HepG2 (cell line): ENCODE results near the gene RPL18. TPM values are rescaled to one million over a fixed set of nuclear protein-coding genes. Genes with fewer than 3 reads are reported as not detected.

Experiments used
- DNMT3B ChIP-seq: conservative IDR thresholded peaks from 2 replicates; pipeline ENCODE4 v1.6.1; 2016; ENCODE audit warnings: missing biosample characterization, control low read depth
- ELF1 ChIP-seq: sonication (generic); formaldehyde crosslinking; IDR thresholded peaks from 2 replicates; pipeline ENCODE4 v1.4.0; 2020; ENCODE audit warnings: missing genetic modification reagents
- HDAC1 ChIP-seq: sonication (generic); formaldehyde crosslinking; IDR thresholded peaks from 2 replicates; pipeline ENCODE4 v1.5.1; 2020; ENCODE audit warnings: mild to moderate bottlenecking, missing genetic modification reagents
- PCBP1 ChIP-seq: fragments of 200-400 bp; formaldehyde crosslinking; IDR thresholded peaks from 2 replicates; pipeline ENCODE4 v1.6.1; 2017; ENCODE audit warnings: mild to moderate bottlenecking, low read depth, low read length, borderline replicate concordance
- SAFB2 ChIP-seq: sonication (generic); formaldehyde crosslinking; IDR thresholded peaks from 2 replicates; pipeline ENCODE4 v1.5.1; 2020; ENCODE audit warnings: missing genetic modification reagents, low read depth, mild to moderate bottlenecking, borderline replicate concordance
- SALL2 ChIP-seq: sonication (generic); formaldehyde crosslinking; IDR thresholded peaks from 2 replicates; pipeline ENCODE4 v1.8.1; 2023; ENCODE audit warnings: mild to moderate bottlenecking, missing genetic modification reagents, inconsistent platforms
- SAP130 ChIP-seq: IDR thresholded peaks from 2 replicates; pipeline ENCODE4 v1.6.1; 2016; ENCODE audit warnings: low read depth
- SIN3A ChIP-seq: IDR thresholded peaks from 2 replicates; pipeline ENCODE4 v1.6.1; 2011; ENCODE audit warnings: low read depth, mild to moderate bottlenecking, control low read depth, low read length, borderline replicate concordance
- SKI ChIP-seq: fragments of 450-650 bp; IDR thresholded peaks from one replicate; pipeline ENCODE4 v1.6.1; 2018; ENCODE audit warnings: mild to moderate bottlenecking; ENCODE audit not compliant: partially characterized antibody
- YY1 ChIP-seq: IDR thresholded peaks from 2 replicates; pipeline ENCODE4 v1.6.1; 2011; ENCODE audit warnings: low read length, low read depth, moderate library complexity, mild to moderate bottlenecking; ENCODE audit not compliant: insufficient read depth, insufficient replicate concordance
- ZFP41 ChIP-seq: sonication (generic); formaldehyde crosslinking; IDR thresholded peaks from 2 replicates; pipeline ENCODE4 v1.4.0; 2020; ENCODE audit warnings: mild to moderate bottlenecking, missing genetic modification reagents, borderline replicate concordance
- ZNF549 ChIP-seq: sonication (generic); formaldehyde crosslinking; IDR thresholded peaks from 2 replicates; pipeline ENCODE4 v1.5.0; 2020; ENCODE audit warnings: missing genetic modification reagents
- ZNF790 ChIP-seq: sonication (generic); formaldehyde crosslinking; IDR thresholded peaks from 2 replicates; pipeline ENCODE4 v1.8.0; 2022; ENCODE audit warnings: missing genetic modification reagents, mild to moderate bottlenecking, borderline replicate concordance
- ZSCAN29 ChIP-seq: sonication (generic); formaldehyde crosslinking; conservative IDR thresholded peaks from 2 replicates; pipeline ENCODE4 v1.4.0; 2020; ENCODE audit warnings: mild to moderate bottlenecking, missing genetic modification reagents
- polyA plus RNA-seq, 8 experiments: library from polyadenylated mRNA; depleted of rRNA in 3 of 8; stranded (reverse) in 7 of 8; unstranded in 1 of 8; fragments of >200 nt; fragmentation: Illumina TruSeq in 4 of 8; extraction: Trizol in 4 of 8; gene quantifications; 2 replicates each; pipeline versions ENCODE4 v1.2.1 to v1.2.3, GENCODE V29; 2011 to 2016; ENCODE audit warnings: low read depth in 4 of 8, missing spikeins in 1 of 8, mixed read lengths in 1 of 8; ENCODE audit not compliant: insufficient read depth in 1 of 8
- total RNA-seq, 5 experiments: library from RNA; depleted of rRNA; stranded (reverse); fragments of >200 nt; fragmentation: Illumina TruSeq; extraction: Trizol; gene quantifications; 2 replicates each; pipeline ENCODE4 v1.2.3, GENCODE V29; 2016; ENCODE audit warnings: low read depth in 1 of 5
- TF ChIP-seq, protein P1 (sequence below): sonication (generic); formaldehyde crosslinking; IDR thresholded peaks from 2 replicates; pipeline ENCODE4 v1.4.0; 2020; ENCODE audit warnings: mild to moderate bottlenecking, missing genetic modification reagents
- TF ChIP-seq, protein P2 (sequence below): IDR thresholded peaks from 2 replicates; pipeline ENCODE4 v1.6.1; 2016; ENCODE audit warnings: missing compliant biosample characterization, missing genetic modification reagents, borderline replicate concordance
- TF ChIP-seq, protein P3 (sequence below): sonication (generic); formaldehyde crosslinking; IDR thresholded peaks from 2 replicates; pipeline ENCODE4 v1.5.1; 2020; ENCODE audit warnings: mild to moderate bottlenecking, missing genetic modification reagents
- TF ChIP-seq, protein P4 (sequence below): sonication (generic); formaldehyde crosslinking; IDR thresholded peaks from 2 replicates; pipeline ENCODE4 v1.5.0; 2020; ENCODE audit warnings: mild to moderate bottlenecking, missing genetic modification reagents

Gene RPL18
- total and polyA plus RNA-seq, 2 of the 13 experiments (the other 11 are each of a cell fraction or from before 2014, with no cell fraction given): 1,485 to 1,639 TPM

DNA sequence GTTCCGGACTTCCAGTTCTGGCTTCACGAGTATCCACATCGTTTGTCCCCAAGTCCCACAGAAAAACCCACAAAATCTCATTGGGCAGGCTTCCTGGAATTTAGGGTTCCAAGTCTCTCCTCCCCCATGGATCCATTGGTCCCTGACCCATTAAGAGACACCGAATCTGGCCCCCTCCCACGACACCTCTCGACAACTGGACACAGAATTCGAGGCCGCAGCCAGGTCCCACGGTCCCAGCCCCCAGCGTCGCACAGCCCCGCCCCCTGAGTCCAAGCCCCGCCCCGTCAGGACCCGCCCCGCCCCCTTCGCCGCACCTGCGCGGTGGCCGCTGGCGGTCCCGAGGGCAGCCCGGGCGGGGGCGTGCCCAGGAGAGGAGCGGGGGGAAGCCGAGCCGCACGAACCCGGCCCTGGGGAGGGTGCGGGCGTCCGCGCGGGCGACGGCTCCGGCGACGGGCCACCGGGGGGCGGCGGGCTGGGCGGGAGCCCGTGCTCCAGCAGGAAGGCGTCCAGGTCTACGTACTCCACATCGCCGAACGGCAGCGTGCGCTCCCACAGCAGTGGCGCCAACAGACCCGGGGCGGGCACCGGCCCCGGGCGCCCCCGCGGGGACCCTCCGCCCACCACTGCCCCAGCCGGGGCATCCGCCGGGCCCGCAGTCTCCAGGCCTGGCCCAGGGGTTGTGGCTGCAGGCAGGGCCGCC lies 16.4 kb upstream of the RPL18 start (continued):
- TF ChIP-seq, protein P1, sequence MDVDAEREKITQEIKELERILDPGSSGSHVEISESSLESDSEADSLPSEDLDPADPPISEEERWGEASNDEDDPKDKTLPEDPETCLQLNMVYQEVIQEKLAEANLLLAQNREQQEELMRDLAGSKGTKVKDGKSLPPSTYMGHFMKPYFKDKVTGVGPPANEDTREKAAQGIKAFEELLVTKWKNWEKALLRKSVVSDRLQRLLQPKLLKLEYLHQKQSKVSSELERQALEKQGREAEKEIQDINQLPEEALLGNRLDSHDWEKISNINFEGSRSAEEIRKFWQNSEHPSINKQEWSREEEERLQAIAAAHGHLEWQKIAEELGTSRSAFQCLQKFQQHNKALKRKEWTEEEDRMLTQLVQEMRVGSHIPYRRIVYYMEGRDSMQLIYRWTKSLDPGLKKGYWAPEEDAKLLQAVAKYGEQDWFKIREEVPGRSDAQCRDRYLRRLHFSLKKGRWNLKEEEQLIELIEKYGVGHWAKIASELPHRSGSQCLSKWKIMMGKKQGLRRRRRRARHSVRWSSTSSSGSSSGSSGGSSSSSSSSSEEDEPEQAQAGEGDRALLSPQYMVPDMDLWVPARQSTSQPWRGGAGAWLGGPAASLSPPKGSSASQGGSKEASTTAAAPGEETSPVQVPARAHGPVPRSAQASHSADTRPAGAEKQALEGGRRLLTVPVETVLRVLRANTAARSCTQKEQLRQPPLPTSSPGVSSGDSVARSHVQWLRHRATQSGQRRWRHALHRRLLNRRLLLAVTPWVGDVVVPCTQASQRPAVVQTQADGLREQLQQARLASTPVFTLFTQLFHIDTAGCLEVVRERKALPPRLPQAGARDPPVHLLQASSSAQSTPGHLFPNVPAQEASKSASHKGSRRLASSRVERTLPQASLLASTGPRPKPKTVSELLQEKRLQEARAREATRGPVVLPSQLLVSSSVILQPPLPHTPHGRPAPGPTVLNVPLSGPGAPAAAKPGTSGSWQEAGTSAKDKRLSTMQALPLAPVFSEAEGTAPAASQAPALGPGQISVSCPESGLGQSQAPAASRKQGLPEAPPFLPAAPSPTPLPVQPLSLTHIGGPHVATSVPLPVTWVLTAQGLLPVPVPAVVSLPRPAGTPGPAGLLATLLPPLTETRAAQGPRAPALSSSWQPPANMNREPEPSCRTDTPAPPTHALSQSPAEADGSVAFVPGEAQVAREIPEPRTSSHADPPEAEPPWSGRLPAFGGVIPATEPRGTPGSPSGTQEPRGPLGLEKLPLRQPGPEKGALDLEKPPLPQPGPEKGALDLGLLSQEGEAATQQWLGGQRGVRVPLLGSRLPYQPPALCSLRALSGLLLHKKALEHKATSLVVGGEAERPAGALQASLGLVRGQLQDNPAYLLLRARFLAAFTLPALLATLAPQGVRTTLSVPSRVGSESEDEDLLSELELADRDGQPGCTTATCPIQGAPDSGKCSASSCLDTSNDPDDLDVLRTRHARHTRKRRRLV (CRISPR knock-in tag): no peak
- TF ChIP-seq ZNF790 (CRISPR knock-in tag) (0 out of 2 replicates have a peak, but pooled peaks have one; percentile 37), SAP130 (CRISPR knock-in tag) (peak; percentile 53), ZSCAN29 (CRISPR knock-in tag) (no peak), ZNF549 (CRISPR knock-in tag) (no peak), ELF1 (no peak), HDAC1 (CRISPR knock-in tag) (peak; percentile 12), SIN3A (peak; percentile 38; the same call in 1 of the 2 replicates), PCBP1 (no peak), SKI (no peak), SALL2 (CRISPR knock-in tag) (no peak), YY1 (peak; percentile 24), ZFP41 (no peak), SAFB2 (no peak), DNMT3B (CRISPR knock-in tag) (no peak)
- TF ChIP-seq, protein P2, sequence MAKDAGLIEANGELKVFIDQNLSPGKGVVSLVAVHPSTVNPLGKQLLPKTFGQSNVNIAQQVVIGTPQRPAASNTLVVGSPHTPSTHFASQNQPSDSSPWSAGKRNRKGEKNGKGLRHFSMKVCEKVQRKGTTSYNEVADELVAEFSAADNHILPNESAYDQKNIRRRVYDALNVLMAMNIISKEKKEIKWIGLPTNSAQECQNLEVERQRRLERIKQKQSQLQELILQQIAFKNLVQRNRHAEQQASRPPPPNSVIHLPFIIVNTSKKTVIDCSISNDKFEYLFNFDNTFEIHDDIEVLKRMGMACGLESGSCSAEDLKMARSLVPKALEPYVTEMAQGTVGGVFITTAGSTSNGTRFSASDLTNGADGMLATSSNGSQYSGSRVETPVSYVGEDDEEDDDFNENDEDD (CRISPR knock-in tag): peak; percentile 53; the same call in 1 of the 2 replicates
- TF ChIP-seq, protein P3, sequence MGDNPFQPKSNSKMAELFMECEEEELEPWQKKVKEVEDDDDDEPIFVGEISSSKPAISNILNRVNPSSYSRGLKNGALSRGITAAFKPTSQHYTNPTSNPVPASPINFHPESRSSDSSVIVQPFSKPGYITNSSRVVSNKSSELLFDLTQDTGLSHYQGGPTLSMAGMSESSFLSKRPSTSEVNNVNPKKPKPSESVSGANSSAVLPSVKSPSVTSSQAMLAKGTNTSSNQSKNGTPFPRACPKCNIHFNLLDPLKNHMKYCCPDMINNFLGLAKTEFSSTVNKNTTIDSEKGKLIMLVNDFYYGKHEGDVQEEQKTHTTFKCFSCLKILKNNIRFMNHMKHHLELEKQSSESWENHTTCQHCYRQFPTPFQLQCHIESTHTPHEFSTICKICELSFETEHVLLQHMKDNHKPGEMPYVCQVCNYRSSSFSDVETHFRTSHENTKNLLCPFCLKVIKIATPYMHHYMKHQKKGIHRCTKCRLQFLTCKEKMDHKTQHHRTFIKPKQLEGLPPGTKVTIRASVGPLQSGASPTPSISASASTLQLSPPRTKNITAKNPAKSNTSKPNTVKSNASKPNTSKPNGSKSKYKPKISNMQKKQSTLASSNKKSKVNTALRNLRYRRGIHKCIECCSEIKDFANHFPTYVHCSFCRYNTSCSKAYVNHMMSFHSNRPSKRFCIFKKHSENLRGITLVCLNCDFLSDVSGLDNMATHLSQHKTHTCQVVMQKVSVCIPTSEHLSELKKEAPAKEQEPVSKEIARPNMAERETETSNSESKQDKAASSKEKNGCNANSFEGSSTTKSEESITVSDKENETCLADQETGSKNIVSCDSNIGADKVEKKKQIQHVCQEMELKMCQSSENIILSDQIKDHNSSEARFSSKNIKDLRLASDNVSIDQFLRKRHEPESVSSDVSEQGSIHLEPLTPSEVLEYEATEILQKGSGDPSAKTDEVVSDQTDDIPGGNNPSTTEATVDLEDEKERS (CRISPR knock-in tag): no peak
- TF ChIP-seq, protein P4, sequence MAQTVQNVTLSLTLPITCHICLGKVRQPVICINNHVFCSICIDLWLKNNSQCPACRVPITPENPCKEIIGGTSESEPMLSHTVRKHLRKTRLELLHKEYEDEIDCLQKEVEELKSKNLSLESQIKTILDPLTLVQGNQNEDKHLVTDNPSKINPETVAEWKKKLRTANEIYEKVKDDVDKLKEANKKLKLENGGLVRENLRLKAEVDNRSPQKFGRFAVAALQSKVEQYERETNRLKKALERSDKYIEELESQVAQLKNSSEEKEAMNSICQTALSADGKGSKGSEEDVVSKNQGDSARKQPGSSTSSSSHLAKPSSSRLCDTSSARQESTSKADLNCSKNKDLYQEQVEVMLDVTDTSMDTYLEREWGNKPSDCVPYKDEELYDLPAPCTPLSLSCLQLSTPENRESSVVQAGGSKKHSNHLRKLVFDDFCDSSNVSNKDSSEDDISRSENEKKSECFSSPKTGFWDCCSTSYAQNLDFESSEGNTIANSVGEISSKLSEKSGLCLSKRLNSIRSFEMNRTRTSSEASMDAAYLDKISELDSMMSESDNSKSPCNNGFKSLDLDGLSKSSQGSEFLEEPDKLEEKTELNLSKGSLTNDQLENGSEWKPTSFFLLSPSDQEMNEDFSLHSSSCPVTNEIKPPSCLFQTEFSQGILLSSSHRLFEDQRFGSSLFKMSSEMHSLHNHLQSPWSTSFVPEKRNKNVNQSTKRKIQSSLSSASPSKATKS (CRISPR knock-in tag): no peak
